ENCODE data around the gene SLC38A10. TPM values are rescaled to one million over a fixed set of nuclear protein-coding genes. Genes with fewer than 3 reads are reported as not detected.

SLC38A10 gene
- polyA plus RNA-seq, 5 donors = 45.3 to 93.6 (median 52.3) TPM

GRCh38 chr17:81259058-81259605 is 36.0 kb downstream of the SLC38A10 start:
- no peak for DNase-seq

GRCh38 chr17:81258292-81258691 is 36.8 kb downstream of the SLC38A10 start:
- DNase-seq = no peak

DNA sequence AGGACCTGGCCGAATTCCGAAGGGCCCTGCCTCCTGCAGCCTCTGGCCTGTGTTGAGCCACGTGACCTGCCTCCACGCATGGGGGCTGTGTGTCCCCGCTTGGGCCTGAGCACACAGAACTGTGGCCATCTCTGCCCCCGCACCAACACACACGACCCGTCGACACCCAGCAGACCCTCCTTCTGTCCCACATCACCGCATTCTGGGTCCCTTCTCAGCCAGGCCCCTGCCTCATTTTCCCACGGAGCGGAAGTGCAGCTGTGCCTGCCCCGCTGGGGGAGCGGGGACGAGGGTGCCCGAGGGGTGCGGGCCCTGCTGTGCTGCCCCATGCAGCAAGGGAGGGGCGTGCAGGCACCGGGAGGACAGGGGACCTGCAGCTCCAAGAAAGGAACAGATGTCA is 37.6 kb downstream of the SLC38A10 start:
- DNase-seq = no peak

GRCh38 chr17:81256616-81257015 is 38.5 kb downstream of the SLC38A10 start:
- DNase-seq = no peak

- DNase-seq = peak; percentile 77 to 81
Observed at GRCh38 chr17:81254955-81255717, 40.0 kb downstream of the SLC38A10 start.

DNA sequence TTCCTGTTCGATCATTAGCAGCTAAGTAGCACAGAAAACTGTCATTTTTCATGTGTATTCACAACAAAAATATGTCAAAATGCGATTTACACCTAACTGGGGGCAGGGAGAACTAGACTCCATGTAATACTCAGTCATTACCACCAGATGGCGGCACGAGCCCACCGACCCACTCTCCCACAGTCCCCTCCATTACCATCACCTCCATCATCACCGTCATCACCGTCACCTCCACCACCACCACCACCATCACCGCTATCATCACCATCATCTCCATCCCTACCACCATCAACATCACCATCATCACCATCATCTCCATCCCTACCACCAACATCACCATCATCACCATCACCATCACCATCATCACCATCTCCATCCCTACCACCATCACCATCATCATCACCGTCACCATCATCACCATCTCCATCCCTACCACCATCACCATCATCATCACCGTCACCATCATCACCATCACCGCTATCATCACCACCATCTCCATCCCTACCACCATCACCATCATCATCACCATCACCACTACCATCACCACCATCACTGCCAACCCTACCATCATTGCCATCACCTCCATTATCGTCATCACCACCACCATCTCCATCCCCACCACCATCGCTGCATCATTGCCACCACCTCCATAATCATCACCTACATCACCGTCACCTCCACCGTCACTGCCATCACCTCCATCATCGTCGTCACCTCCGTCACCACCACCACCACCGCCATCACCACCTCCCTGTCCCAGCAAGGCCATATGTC is 41.6 kb downstream of the SLC38A10 start:
- DNase-seq = peak in 1 of 2 donors; percentile 38

DNA sequence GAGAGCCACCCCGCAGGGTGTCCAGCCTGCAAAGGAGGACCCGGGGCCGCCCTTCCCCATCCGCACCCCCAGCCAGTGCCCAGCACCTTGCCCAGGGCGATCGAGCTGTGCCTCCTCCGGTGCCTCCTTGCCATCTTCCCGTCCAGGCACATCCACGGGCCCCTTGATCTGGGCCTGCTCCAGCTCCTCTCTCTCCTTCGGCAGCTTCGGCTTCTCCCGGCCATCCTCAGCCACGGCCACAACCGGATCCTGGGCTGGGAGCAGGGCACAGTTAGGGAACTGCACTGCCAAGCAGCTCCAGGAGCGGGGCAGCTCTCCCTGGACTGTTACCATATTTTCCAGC is 42.1 kb downstream of the SLC38A10 start:
- DNase-seq = no peak

- DNase-seq = no peak
Observed at GRCh38 chr17:81252326-81252986, 42.7 kb downstream of the SLC38A10 start.

- no peak for DNase-seq
Observed at GRCh38 chr17:81251709-81252301, 43.3 kb downstream of the SLC38A10 start.

DNA sequence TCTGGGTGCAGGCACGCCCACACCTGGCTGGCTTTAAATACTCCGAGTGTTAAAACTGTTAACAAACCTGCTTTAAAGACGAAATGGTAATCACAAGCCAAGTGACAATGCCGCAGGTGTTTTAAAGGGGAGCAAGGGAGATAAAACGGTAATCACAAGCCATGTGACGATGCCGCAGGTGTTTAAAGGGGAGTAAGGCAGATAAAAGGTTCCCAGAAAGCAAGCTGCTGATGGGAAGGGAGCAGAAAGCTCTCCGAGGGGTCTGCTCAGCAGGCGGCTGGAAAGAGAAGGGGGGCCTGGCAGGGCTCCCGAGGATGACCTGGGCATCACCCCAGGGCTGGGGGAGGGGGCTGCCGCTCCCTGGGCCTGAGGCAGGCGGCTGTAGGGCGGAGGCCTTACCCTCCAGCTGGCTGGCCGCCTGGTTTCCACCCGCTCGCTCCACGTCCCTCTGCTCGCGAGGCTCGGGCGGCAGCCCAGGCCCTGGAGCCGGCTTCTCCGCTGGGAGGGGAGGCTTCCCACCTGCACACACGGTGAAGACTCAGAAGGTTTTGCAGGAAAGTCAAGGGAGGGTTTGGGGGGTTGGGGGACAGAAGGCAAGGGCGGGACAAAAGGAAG is 43.9 kb downstream of the SLC38A10 start:
- DNase-seq = no peak

GRCh38 chr17:81250286-81251093 is 44.6 kb downstream of the SLC38A10 start:
- no peak for DNase-seq

GRCh38 chr17:81249223-81250040 is 45.7 kb downstream of the SLC38A10 start:
- DNase-seq = no peak

DNA sequence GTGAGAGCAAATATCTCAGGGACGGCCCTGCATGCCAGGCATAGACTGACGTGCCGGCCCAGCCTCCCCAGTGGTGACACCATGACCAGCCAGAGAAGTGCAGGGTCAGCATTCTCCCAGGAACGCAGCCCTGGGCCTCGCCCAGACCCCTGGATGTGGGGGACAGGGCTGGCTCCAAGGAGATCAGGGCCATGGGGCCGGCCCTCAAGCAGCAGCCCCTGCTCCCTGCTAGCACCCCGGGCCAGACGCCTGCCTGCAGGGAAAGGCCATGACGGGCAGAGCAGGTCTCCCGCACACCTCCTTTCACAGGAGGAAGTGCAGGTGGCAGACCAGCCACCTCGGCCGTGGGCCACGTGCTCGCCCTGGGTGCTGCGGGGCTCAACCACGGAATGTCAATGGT is 46.5 kb downstream of the SLC38A10 start:
- DNase-seq = no peak

DNA sequence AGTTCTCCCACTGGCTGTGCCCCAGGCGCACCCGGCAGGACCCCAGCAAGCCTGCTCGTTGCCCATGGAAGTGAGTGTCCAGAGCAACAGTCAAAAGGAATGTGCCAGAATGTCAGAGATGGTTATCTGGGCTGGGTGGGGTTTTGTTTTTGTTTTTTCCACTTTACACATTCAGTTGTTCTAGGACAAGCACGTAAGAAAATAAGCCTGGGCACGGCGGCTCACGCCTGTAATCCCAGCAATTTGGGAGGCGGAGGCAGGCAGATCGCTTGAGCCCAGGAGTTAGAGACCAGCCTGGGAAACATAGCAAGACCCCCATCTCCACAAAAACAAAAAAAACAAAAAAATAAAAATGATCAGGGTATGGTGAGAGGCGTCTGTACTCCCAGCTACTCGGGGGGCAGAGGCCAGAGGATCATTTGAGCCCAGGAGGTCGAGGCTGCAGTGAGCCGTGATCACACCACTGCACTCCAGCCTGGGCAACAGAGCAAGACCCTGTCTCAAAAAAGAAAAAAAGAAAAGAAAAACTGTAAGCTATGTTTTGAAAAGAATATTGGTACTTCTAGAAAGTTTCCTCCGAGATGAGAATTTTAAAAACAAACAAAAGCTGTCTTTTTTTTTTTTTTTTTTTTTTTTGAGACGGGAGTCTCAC is 47.6 kb downstream of the SLC38A10 start:
- DNase-seq = no peak

GRCh38 chr17:81246679-81247338 is 48.3 kb downstream of the SLC38A10 start:
- DNase-seq = no peak

DNA sequence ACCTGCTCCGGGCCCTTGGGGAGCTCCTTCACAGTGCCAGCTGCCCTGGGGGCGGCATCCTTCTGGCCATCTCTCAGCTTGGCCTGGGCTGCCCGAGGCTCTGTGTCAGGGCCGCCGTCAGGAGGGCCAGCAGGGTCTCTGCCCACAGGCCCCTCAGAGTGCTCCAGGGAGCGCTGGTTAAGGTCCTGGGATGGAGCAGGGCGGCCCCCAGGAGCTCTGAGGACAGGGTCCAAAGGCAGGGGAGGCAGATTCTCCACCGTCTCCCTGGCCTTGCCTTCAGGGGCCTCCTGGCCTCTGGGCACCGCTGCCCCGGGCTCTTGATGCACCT is 48.8 kb downstream of the SLC38A10 start:
- DNase-seq = no peak

DNA sequence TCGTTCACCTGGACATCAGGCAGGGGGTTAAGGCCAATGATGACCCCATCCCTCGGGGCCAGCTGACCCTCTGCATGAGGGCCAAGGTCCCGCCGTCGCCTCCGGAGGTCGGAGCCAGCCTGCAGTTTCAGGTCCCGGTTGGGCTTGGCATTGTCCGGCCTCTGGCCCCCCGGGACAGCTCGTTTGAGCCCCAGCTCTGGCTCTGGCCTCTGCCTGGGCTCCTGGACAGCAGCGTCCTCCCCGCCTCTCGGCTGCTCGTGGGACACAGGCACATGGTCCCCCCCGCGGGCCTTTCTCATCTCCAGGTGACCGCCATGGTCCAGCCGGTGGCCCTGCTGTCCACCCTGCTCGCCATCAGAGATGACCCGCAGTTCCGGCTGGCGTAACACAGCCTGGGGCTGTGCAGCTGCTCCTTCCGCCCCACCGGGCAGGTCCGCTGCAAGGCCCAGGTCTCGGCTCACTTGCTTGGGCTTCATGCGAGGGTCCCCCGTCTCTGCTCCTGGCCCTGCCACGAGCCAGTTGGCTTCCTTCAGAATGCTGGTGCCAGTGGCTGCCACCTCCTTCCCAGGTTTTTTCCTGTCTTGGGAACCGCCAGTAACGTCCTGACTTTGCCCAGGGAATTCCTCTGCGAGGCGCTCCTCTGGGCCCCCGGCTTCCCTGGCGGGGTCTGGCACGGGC is 49.3 kb downstream of the SLC38A10 start:
- DNase-seq = no peak

- DNase-seq = no peak
Observed at GRCh38 chr17:81245024-81245664, 50.0 kb downstream of the SLC38A10 start.
